SH-SY5Y (cell line): ENCODE data around the gene RUBCNL.

ENCODE experiments used
- GATA2 ChIP-seq: IDR thresholded peaks from 2 replicates; pipeline ENCODE4 v1.6.1; 2011; ENCODE audit warnings: mild to moderate bottlenecking, low read depth, low read length
- GATA3 ChIP-seq: IDR thresholded peaks from 2 replicates; pipeline ENCODE4 v1.6.1; 2011; ENCODE audit warnings: low read depth, mild to moderate bottlenecking, low read length, moderate library complexity

GRCh38 chr13:46374710-46375109 lies 12.3 kb downstream of the RUBCNL start:
- TF ChIP-seq GATA2 (no peak), GATA3 (no peak)
